H1 (cell line): Measurements from ENCODE around the gene RSPH9. TPM values are rescaled to one million over a fixed set of nuclear protein-coding genes. Genes with fewer than 3 reads are reported as not detected.

Experiments
- CTCF ChIA-PET: fragments of 300-600 bp; sonication (Branson Sonifier 250); formaldehyde crosslinking; loops from one replicate; lab custom pipeline; 2021; ENCODE audit not compliant: partially characterized antibody; lab: Charles Lee
- POLR2A ChIA-PET: fragments of 300-600 bp; sonication (Branson Sonifier 250); formaldehyde crosslinking; loops from one replicate; lab custom pipeline; 2021; ENCODE audit warnings: inconsistent platforms; ENCODE audit not compliant: partially characterized antibody; lab: Charles Lee
- DNase-seq, 2 experiments: peaks; one replicate each; pipeline versions ENCODE4 v3.0.0 to v3.0.0-alpha.2; 2010 to 2022; ENCODE audit warnings: low spot score in 2 of 2, low read depth in 1 of 2, mixed read lengths in 1 of 2
- FAIRE-seq: peaks from 2 replicates; lab custom pipeline; 2011; peaks lifted over from hg19 to GRCh38; lab: Jason Lieb, UNC
- H2AFZ ChIP-seq: 2 replicates; pipeline ENCODE4 v1.8.1; 2012; ENCODE audit warnings: low read length, inconsistent platforms
- H2AK5ac ChIP-seq: 2 replicates; pipeline ENCODE4 v1.6.1; 2013; ENCODE audit warnings: low read depth, low read length
- H2BK120ac ChIP-seq: replicated peaks from 2 replicates; pipeline ENCODE3; 2013; ENCODE audit warnings: low read depth, low read length, inconsistent platforms
- H2BK12ac ChIP-seq: 2 replicates; pipeline ENCODE4 v1.6.1; 2013; ENCODE audit warnings: low read depth, low read length
- H2BK15ac ChIP-seq: 2 replicates; pipeline ENCODE4 v1.6.1; 2013; ENCODE audit warnings: low read length
- H2BK20ac ChIP-seq: 2 replicates; pipeline ENCODE4 v1.6.1; 2013; ENCODE audit warnings: low read length
- H2BK5ac ChIP-seq: 2 replicates; pipeline ENCODE4 v1.6.1; 2013; ENCODE audit warnings: low read depth, low read length
- H3K14ac ChIP-seq: 2 replicates; pipeline ENCODE4 v1.6.1; 2013; ENCODE audit warnings: inconsistent platforms; ENCODE audit not compliant: insufficient read length
- H3K18ac ChIP-seq: 2 replicates; pipeline ENCODE4 v1.6.1; 2013; ENCODE audit warnings: low read length; ENCODE audit errors: extremely low read depth
- H3K23ac ChIP-seq: 2 replicates; pipeline ENCODE4 v1.6.1; 2013; ENCODE audit warnings: inconsistent platforms; ENCODE audit not compliant: insufficient read length
- H3K23me2 ChIP-seq: 2 replicates; pipeline ENCODE4 v1.6.1; 2013; ENCODE audit warnings: low read depth, low read length
- H3K27ac ChIP-seq: 2 replicates; pipeline ENCODE4 v1.6.1; 2011; ENCODE audit warnings: low read depth, low read length, inconsistent platforms
- H3K27me3 ChIP-seq, 4 experiments: replicated peaks in 1 of 4; 1 replicate in 1 of 4; 2 replicates in 3 of 4; pipeline versions ENCODE4 v1.6.1 to v1.8.1; 2011 to 2013; ENCODE audit warnings: low read length in 3 of 4, mild to moderate bottlenecking in 3 of 4, inconsistent platforms in 2 of 4, mixed read lengths in 2 of 4, moderate library complexity in 1 of 4; ENCODE audit not compliant: control insufficient read depth in 3 of 4, insufficient read depth in 3 of 4; ENCODE audit errors: extremely low read depth in 1 of 4
- H3K36me3 ChIP-seq, 4 experiments: 2 replicates each; pipeline versions ENCODE4 v1.6.1 to v1.8.1; 2011 to 2013; ENCODE audit warnings: mild to moderate bottlenecking in 4 of 4, low read length in 3 of 4, moderate library complexity in 2 of 4, control low read depth in 1 of 4, inconsistent platforms in 1 of 4; ENCODE audit not compliant: insufficient read depth in 4 of 4, control insufficient read depth in 2 of 4
- H3K4ac ChIP-seq: replicated peaks from 2 replicates; pipeline ENCODE3; 2013; ENCODE audit warnings: low read length, low read depth, mixed read lengths, inconsistent platforms; ENCODE audit not compliant: insufficient read length
- H3K4me1 ChIP-seq, 4 experiments: replicated peaks in 1 of 4; 1 replicate in 1 of 4; 2 replicates in 3 of 4; pipeline versions ENCODE4 v1.6.1 to v1.8.1; 2011 to 2013; ENCODE audit warnings: low read length in 3 of 4, inconsistent platforms in 2 of 4, mixed read lengths in 1 of 4; ENCODE audit not compliant: insufficient read depth in 4 of 4, control insufficient read depth in 3 of 4
- H3K4me2 ChIP-seq, 2 experiments: 2 replicates each; pipeline versions ENCODE4 v1.6.1 to v1.8.1; 2011 to 2013; ENCODE audit warnings: low read depth in 2 of 2, low read length in 2 of 2, control low read depth in 1 of 2, inconsistent platforms in 1 of 2, mild to moderate bottlenecking in 1 of 2; ENCODE audit not compliant: insufficient read depth in 1 of 2
- H3K4me3 ChIP-seq, 4 experiments: fragments of 200-600, 300-600 bp in 1 of 4; sonication (generic), shearing (Covaris generic), sonication (Bioruptor Twin) in 1 of 4; 2 replicates each; pipeline versions ENCODE4 v1.5.1 to v1.8.1; 2011 to 2016; ENCODE audit warnings: low read length in 4 of 4, low read depth in 3 of 4, control low read depth in 2 of 4, inconsistent platforms in 2 of 4, mild to moderate bottlenecking in 2 of 4, mixed read lengths in 1 of 4, moderate library complexity in 1 of 4; ENCODE audit not compliant: insufficient read depth in 2 of 4; ENCODE audit errors: extremely low read depth in 1 of 4
- H3K56ac ChIP-seq: replicated peaks from 2 replicates; pipeline ENCODE3; 2013; ENCODE audit warnings: low read depth, mild to moderate bottlenecking, mixed read lengths, low read length, inconsistent platforms; ENCODE audit not compliant: insufficient read length
- H3K79me1 ChIP-seq: 2 replicates; pipeline ENCODE4 v1.6.1; 2013; ENCODE audit warnings: low read depth, low read length, control low read depth
- H3K79me2 ChIP-seq, 2 experiments: 2 replicates each; pipeline versions ENCODE4 v1.6.1 to v1.8.1; 2012 to 2013; ENCODE audit warnings: low read length in 2 of 2, mild to moderate bottlenecking in 2 of 2, inconsistent platforms in 1 of 2; ENCODE audit not compliant: insufficient read depth in 2 of 2, control insufficient read depth in 1 of 2
- H3K9ac ChIP-seq, 4 experiments: replicated peaks in 1 of 4; 1 replicate in 1 of 4; 2 replicates in 3 of 4; pipeline versions ENCODE4 v1.6.1 to v1.8.1; 2011 to 2013; ENCODE audit warnings: low read depth in 3 of 4, low read length in 3 of 4, control low read depth in 2 of 4, mild to moderate bottlenecking in 2 of 4, moderate library complexity in 2 of 4, inconsistent platforms in 1 of 4; ENCODE audit errors: extremely low read depth in 1 of 4
- H3K9me3 ChIP-seq, 2 experiments: 2 replicates each; pipeline versions ENCODE4 v1.6.1 to v1.8.1; 2012 to 2013; ENCODE audit warnings: mild to moderate bottlenecking in 2 of 2, moderate library complexity in 2 of 2, control low read depth in 1 of 2, inconsistent platforms in 1 of 2, low read depth in 1 of 2, low read length in 1 of 2, mixed read lengths in 1 of 2; ENCODE audit not compliant: insufficient read depth in 2 of 2
- H4K20me1 ChIP-seq, 2 experiments: replicated peaks in 1 of 2; 2 replicates each; pipeline versions ENCODE3 to v1.8.1; 2011 to 2013; ENCODE audit warnings: inconsistent platforms in 2 of 2, low read length in 2 of 2, mild to moderate bottlenecking in 1 of 2; ENCODE audit not compliant: insufficient read depth in 2 of 2, control insufficient read depth in 1 of 2
- H4K5ac ChIP-seq: 2 replicates; pipeline ENCODE4 v1.6.1; 2013; ENCODE audit warnings: low read length, low read depth, mixed read lengths, inconsistent platforms; ENCODE audit not compliant: insufficient read length
- H4K8ac ChIP-seq: 2 replicates; pipeline ENCODE4 v1.8.0; 2013; ENCODE audit warnings: mild to moderate bottlenecking, moderate library complexity, low read length, inconsistent platforms; ENCODE audit not compliant: insufficient read depth; ENCODE audit errors: extremely low read depth
- H4K91ac ChIP-seq: replicated peaks from 2 replicates; pipeline ENCODE3; 2013; ENCODE audit warnings: low read length, mixed read lengths, inconsistent platforms; ENCODE audit not compliant: insufficient read length
- GTF2F1 ChIP-seq: IDR thresholded peaks from 2 replicates; pipeline ENCODE4 v1.6.1; 2012; ENCODE audit warnings: low read depth, low read length, improper control_type of control experiment, borderline replicate concordance
- SIN3A ChIP-seq, 2 experiments: IDR thresholded peaks in 1 of 2; conservative IDR thresholded peaks in 1 of 2; 2 replicates each; pipeline ENCODE4 v1.6.1; 2011 to 2012; ENCODE audit warnings: low read length in 2 of 2, improper control_type of control experiment in 1 of 2, low read depth in 1 of 2, mild to moderate bottlenecking in 1 of 2
- TCF12 ChIP-seq: IDR thresholded peaks from 2 replicates; pipeline ENCODE4 v1.6.1; 2011; ENCODE audit warnings: low read depth, mild to moderate bottlenecking, low read length
- WGBS, 2 experiments: shearing (Covaris generic) in 1 of 2; methylation state at CpG; one replicate each; pipeline versions ENCODE4 v1.1.6 to v1.1.7; 2013 to 2015; ENCODE audit warnings: low lambda C conversion rate in 2 of 2, mixed read lengths in 2 of 2, inconsistent platforms in 1 of 2, low coverage in 1 of 2, missing lambda C conversion rate in 1 of 2; ENCODE audit not compliant: insufficient replicate concordance in 2 of 2, insufficient coverage in 1 of 2, insufficient read length in 1 of 2; ENCODE audit errors: extremely low coverage in 1 of 2, missing lambda C conversion rate in 1 of 2; 5-methylcytosine and 5-hydroxymethylcytosine counted together
- polyA plus RNA-seq, 7 experiments: library from polyadenylated mRNA; depleted of rRNA in 3 of 7; stranded (reverse) in 5 of 7; unstranded in 2 of 7; fragments of >200 nt in 5 of 7; fragments of 200-250 nt in 2 of 7; gene quantifications; 1 replicate in 5 of 7; 2 replicates in 1 of 7; 4 replicates in 1 of 7; pipeline versions ENCODE4 v1.2.1 to v1.2.3, GENCODE V29; 2011 to 2013; ENCODE audit warnings: missing spikeins in 2 of 7, mixed read lengths in 2 of 7
- total RNA-seq: library from RNA; stranded (reverse); fragmentation: NEBNext Ultra II Directional; extraction: Animal tissue kit (Norgen Biotek cat#: 25700); gene quantifications from 2 replicates; pipeline ENCODE4 v1.2.1, GENCODE V29; 2021

The RSPH9 gene
- total and polyA plus RNA-seq, 2 of the 8 experiments (the other 6 are each of a cell fraction or from before 2014, with no cell fraction given): 0.15 to 0.23 TPM

GRCh38 chr6:43613721-43614395 lies 31.0 kb upstream of the RSPH9 start:
- Histone ChIP-seq H3K4me3 (no peak overlapping the region), H3K4me1 (no peaks in the 10 kb centered on the region), H3K4me2 (no peak overlapping the region), H2AFZ (no peak overlapping the region), H3K56ac (no peak overlapping the region), H3K9ac (no peak overlapping the region), H2BK12ac (no peak overlapping the region), H3K79me1 (no peaks in the 10 kb centered on the region), H2BK20ac (no peak overlapping the region), H2BK5ac (no peak overlapping the region), H4K91ac (no peak overlapping the region), H4K20me1 (peaks cover 0 to 1% of the 10 kb centered on the region in 2 experiments), H3K14ac (no peak overlapping the region), H3K4ac (no peak overlapping the region), H3K79me2 (no peaks in the 10 kb centered on the region), H3K23me2 (no peaks in the 10 kb centered on the region), H4K8ac (no peak overlapping the region; the same call in 1 of the 2 replicates), H3K18ac (no peak overlapping the region), H3K36me3 (peaks cover 3 to 13% (median 6%) of the 10 kb centered on the region in 4 experiments; a peak in 6 of 8 replicates), H2AK5ac (no peak overlapping the region), H3K27ac (no peak overlapping the region), H3K23ac (no peak overlapping the region), H3K27me3 (no peaks in the 10 kb centered on the region), H2BK120ac (no peak overlapping the region), H3K9me3 (no peaks in the 10 kb centered on the region), H4K5ac (no peak overlapping the region), H2BK15ac (no peak overlapping the region)
- TF ChIP-seq GTF2F1: no peak
- TF ChIP-seq SIN3A (conservative IDR thresholded peaks at IDR 0.05 in 1 of 2, IDR thresholded peaks at IDR 0.05 in 1 of 2; ENCODE audit: low read depth in 1 of 2, low read length in 2 of 2): no peak
- TF ChIP-seq TCF12: no peak
- DNase-seq (no peak), FAIRE-seq (no peak)
- ChIA-PET POLR2A (interaction anchor here (0.7 to 2.7 kb wide), 5 partner anchors 9 to 49 kb away, joined by 3 to 17 read pairs (median 3); partner anchors contain the start of genes GTPBP2, POLH and XPO5), CTCF (interaction anchor here (0.6 to 1.4 kb wide), 4 partner anchors 9 to 560 kb away, joined by 3 read pairs; no protein-coding TSS in a partner anchor)
- WGBS, 2 experiments: 88% methylated on average over 6 of the region's 6 CpGs; no CpG with 5 or more reads in 1 of the 2 experiments
